ENCODE results near the gene SRGAP2C.
"Not testable (repeated sequence)": the region's sequence is repeated elsewhere in the genome, so short reads cannot be mapped to it uniquely, and the experiment has no call there.

Gene SRGAP2C

GRCh38 chr1:121187914-121188313 is 3.1 kb downstream of the SRGAP2C start:
- not testable (repeated sequence) for DNase-seq

- not testable (repeated sequence) for DNase-seq
Measured at GRCh38 chr1:121192512-121192911, 7.7 kb downstream of the SRGAP2C start.

- not testable (repeated sequence) for DNase-seq
Measured at GRCh38 chr1:121197095-121197882, 12.5 kb downstream of the SRGAP2C start.

GRCh38 chr1:121199763-121200162 is 15.0 kb downstream of the SRGAP2C start:
- DNase-seq, result not testable (repeated sequence)

- not testable (repeated sequence) for DNase-seq
Measured at GRCh38 chr1:121200232-121200631, 15.5 kb downstream of the SRGAP2C start.

- not testable (repeated sequence) for DNase-seq
Measured at GRCh38 chr1:121200985-121201981, 16.5 kb downstream of the SRGAP2C start.

GRCh38 chr1:121202986-121203385 is 18.2 kb downstream of the SRGAP2C start:
- not testable (repeated sequence) for DNase-seq

- not testable (repeated sequence) for DNase-seq
Measured at GRCh38 chr1:121205786-121206711, 21.3 kb downstream of the SRGAP2C start.

GRCh38 chr1:121207328-121207727 is 22.6 kb downstream of the SRGAP2C start:
- not testable (repeated sequence) for DNase-seq

- DNase-seq, result not testable (repeated sequence)
Measured at GRCh38 chr1:121208375-121208774, 23.6 kb downstream of the SRGAP2C start.

GRCh38 chr1:121210778-121211177 is 26.0 kb downstream of the SRGAP2C start:
- not testable (repeated sequence) for DNase-seq

GRCh38 chr1:121213491-121213890 is 28.7 kb downstream of the SRGAP2C start:
- DNase-seq, result not testable (repeated sequence)

GRCh38 chr1:121214544-121215156 is 29.9 kb downstream of the SRGAP2C start:
- not testable (repeated sequence) for DNase-seq

- DNase-seq, result not testable (repeated sequence)
Measured at GRCh38 chr1:121215699-121216417, 31.1 kb downstream of the SRGAP2C start.

- not testable (repeated sequence) for DNase-seq
Measured at GRCh38 chr1:121216676-121217075, 31.9 kb downstream of the SRGAP2C start.

- not testable (repeated sequence) for DNase-seq
Measured at GRCh38 chr1:121221770-121222169, 37.0 kb downstream of the SRGAP2C start.

GRCh38 chr1:121224714-121225113 is 39.9 kb downstream of the SRGAP2C start:
- DNase-seq, result not testable (repeated sequence)

- not testable (repeated sequence) for DNase-seq
Measured at GRCh38 chr1:121226295-121226904, 41.6 kb downstream of the SRGAP2C start.

GRCh38 chr1:121226925-121227324 is 42.1 kb downstream of the SRGAP2C start:
- DNase-seq, result not testable (repeated sequence)

GRCh38 chr1:121227544-121228330 is 43.0 kb downstream of the SRGAP2C start:
- not testable (repeated sequence) for DNase-seq
